ENCODE measurements around the gene ADRA1B.

The ADRA1B gene

GRCh38 chr5:159902444-159903121, 13.7 kb upstream of the ADRA1B start:
- no peak for DNase-seq

DNA sequence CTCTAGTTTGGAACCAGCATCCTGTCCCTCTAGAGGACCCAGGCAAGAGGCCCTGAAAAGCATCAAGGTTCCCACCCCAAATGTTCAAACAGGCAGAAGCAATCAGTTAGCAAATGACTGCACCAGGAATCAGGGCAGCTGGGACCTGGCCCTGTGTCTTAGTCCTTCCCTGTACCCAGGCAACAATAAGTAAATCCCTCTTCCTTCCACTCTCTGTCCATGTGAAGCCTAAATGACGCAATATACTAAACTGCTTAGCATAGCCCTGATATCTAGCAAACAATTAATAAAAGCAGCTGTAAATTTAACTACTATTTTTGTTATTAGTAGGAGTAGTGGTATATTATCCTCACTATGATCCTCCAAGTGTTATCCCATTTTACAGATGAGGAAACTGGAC, 13.2 kb upstream of the ADRA1B start:
- no peak for DNase-seq

GRCh38 chr5:159904874-159905273, 11.4 kb upstream of the ADRA1B start:
- no peak for DNase-seq

DNA sequence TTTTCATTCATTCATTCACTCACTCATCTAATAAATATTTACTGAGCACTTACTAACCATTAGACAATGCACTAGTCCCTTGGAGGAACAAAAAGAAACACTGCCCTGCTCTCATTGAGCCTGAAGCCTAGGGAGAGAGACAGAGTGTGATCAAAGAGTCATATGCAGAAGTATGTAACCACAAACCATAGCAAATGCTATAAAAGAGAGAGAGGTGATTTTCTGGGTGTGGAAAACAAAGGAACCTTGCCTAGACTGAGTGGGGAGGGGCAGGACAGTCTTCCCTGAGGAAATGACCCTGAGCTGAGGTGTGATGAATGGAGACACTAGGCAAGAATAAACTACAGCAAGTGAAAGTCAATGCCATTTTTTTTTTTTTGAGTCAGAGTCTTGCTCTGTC, 10.8 kb upstream of the ADRA1B start:
- no peak for DNase-seq

- DNase-seq: no peak
These were observed 9.8 kb upstream of the ADRA1B start for GRCh38 chr5:159906463-159906862.

- no peak for DNase-seq
These were observed 9.3 kb upstream of the ADRA1B start for GRCh38 chr5:159906943-159907342.

DNA sequence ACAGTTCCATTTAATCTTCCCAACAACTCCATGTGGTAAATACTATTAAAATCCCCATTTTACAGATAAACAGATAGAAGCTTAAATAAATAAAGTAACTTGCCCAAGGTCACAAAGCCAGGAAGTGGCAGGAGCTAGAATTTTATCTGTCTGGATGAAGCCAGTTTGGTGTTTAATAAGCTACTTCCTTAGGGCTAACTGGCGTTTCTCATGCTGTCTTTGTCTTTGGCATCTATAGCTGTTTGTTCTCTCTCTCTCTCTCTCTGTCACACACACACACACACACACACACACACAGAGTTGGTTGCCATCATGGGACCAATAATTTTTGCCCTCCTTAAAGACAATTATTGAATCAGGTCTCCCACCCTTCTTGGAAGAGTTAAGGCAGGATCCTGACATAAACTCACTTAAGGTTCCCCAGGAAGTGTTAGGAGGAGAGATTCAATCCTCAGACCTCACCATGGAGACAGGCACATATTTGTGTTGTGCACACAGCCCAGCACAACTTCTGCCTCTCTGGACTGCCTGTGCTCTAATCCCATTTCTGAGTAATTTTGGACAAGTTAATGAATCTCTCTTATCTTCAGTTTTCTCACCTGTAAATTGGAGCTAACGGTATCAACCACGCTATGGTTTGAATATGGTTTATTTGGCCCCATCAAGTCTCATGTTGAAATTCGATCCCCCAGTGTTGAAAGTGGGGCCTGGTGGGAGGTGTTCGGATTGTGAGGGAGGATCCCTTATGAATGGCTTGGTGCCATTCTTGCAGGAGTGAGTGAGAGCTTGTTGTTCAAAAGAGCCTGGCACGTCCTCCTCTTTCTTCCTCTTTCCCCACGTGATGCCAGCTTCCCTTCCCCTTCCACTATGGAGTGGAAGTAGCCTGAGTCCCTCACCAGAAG, 8.3 kb upstream of the ADRA1B start:
- DNase-seq: no peak

DNA sequence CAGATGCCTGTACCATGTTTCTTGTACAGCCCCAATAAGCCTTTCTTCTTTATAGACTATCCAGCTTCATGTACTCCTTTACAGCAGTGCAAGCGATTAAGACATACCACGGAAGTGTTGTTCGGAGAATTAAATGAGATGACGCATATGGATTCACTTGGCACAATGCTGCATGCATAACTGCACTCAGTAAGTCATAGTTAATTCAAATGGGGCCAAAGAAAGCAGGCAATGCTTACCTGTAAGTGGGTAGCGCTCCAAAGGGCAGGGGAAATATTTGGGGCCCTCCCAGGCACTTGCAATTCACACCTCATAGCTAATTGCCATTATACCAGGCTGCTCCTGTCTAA, 7.7 kb upstream of the ADRA1B start:
- no peak for DNase-seq

DNA sequence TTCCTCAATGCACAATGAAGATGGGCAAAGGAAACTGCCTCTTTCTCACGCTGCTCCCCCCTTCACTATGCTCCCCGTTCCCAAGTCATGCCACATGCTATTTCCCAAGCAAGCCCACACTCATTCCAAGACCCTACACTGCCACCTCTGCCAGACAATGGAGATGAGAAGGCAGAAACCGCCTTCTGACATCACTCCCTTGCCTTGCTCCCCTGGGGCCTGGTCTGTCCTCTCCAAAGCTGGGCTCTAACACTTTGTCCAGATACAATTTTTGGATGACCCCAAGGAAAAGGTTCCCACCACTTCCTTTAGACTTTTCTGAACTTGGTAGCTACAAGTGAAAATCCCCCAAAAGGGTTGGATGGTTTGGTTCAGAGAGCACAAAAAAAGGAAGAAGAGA, 7.2 kb upstream of the ADRA1B start:
- no peak for DNase-seq

DNA sequence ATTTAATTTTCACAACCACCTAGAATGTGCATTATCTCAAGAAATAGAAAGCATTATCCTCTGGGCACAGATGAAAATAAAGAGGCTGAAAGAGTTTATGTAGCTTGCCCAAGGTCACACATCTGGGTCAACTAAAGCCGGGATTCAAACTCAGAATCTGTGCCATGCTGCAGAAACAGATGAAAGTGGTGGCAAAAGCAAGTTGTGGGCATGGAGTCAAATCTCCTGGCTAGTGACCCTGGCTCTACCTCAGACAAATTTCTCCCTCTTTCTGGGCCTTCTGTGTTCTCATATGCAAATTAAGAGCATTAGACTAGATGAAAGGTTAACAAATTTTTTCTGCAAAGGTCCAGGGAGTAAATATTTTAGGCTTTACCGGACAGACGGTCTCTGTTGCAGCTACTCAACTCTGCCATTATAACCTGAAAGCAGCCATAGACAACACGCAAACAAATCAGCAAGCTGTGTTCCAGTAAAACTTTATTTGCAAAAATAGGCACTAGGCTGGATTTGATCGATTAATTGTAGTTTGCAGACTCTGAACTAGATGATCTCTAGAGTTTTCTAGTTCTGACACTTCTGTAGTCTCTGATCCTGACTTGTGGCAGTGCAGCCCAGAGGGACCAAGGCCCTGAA, 6.0 kb upstream of the ADRA1B start:
- no peak for DNase-seq

GRCh38 chr5:159910843-159911229, 5.4 kb upstream of the ADRA1B start:
- no peak for DNase-seq

DNA sequence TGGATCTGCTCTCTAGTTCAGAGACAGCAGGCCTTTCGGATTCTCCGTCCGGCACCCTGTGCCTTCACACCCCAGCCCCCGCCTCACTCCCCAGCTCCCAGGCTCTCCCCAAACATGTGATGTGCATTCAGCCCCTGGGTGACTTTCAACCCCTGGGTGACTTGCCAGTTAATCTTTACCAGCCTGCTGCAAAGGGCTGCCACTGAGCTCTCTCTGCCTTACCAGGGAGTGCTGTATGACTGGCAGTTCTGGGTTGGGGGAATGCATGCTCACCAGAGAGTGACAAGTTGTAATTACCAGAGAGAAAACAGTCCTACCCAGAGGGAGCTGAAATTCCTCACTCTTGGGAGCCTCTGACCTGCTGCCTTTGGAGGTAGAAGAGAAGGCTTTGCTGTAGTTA, 4.9 kb upstream of the ADRA1B start:
- DNase-seq: no peak

- no peak for DNase-seq
These were observed 4.1 kb upstream of the ADRA1B start for GRCh38 chr5:159912033-159912800.

GRCh38 chr5:159913048-159913447, 3.2 kb upstream of the ADRA1B start:
- no peak for DNase-seq

DNA sequence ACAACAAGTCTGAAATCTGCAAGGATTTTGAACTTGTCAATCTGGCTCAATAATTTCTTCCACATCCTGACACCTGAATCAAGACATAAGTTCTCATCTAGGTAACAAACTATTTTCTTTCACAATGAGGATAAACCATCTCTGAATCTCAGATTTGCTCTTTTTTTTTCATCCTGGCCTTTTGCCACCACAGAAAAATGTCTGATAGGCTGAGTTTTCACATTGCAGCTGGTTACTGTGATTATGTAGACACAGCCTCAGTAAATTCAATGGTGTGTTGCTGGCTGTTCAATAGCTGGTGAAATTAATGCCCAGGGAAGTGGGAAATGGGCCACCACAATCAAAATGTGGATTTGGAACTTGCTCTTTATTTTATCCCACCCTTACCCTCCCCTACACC, 2.8 kb upstream of the ADRA1B start:
- no peak for DNase-seq

GRCh38 chr5:159916841-159917761, 819 bp downstream of the ADRA1B start:
- no peak for DNase-seq

DNA sequence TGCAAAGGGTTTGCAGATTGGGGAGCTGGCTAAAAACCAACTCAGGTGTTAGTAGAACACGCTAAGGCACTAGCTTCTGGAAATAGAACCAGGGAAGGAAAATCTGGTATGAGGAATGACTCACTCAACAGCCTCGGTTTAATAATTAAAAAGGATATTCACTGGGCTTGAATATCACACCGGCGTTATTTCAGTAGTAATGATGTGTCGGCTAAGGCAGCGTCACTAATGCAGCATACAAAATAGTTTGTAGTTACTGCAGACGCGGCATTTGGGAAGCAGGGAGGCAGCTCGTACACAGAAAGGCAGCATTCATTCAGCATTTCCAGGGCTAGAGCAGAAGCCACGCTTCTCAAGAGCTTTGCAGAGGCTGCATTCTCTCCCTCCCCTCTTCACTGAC, 1.7 kb downstream of the ADRA1B start:
- DNase-seq: no peak

- no peak for DNase-seq
These were observed 5.4 kb downstream of the ADRA1B start for GRCh38 chr5:159921721-159922120.

GRCh38 chr5:159923008-159923407, 6.7 kb downstream of the ADRA1B start:
- DNase-seq: no peak

DNA sequence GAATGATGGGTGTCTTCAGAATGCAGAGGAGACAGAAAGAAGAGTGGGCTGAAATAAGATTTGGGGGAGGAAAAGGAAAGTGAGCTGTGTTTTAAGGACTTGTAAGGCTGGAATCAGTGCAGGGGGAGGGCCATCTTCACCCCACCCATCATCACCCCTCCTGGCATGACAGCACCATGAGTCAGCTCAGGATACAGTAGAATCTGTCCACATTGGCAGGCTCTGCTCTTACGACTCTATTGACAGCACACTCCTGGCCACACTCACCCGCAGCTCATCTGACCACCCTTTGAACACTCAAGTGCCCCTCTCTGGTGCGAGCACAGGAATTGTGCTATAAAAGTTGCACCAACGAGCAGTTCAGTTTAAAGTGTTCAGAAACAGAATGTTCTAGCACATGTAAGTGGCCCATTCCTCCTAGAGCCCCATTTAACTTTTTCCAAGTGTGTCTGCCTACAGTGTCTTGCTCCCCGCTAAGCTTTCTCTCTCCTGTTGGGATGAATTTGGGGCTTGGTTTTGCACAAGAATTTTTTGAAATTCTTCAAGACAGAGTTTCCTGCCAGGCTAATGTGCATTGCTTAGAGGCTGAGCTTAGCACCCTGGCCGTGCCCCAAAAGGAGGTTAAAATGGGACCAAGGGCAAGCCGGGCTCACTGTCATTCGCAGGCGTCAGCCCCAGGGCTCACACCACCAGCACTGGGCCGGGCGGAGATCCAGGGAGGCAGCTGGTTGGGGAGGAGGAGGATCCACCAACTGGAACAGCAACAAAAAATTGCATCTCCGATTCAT, 12.0 kb downstream of the ADRA1B start:
- peak; percentile 22 for DNase-seq

DNA sequence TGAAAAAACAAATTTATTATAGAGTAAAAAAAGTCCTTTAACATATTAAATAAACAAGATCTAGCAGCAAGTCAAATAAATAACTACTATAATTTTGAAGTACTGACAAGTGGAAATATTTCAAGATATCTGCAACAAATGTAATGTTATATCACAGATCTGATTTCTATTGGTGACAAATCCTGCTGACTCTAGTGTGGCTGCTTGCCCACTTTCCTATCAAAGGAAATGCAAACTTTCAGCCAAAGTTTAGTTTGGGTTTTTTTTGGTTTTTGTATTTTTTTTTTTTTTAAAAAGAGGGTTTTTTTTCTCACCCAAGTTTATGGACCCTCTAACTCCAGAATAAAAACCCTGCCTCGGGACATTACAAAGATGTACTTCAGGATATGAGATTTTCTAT, 12.9 kb downstream of the ADRA1B start:
- DNase-seq: no peak

Data from GOT3 (cell line).